Effector CD8-positive, alpha-beta T cell (primary cell): Measurements from ENCODE around the gene GALR1.
"Not testable (repeated sequence)": the region's sequence is repeated elsewhere in the genome, so short reads cannot be mapped to it uniquely, and the experiment has no call there.

Experiments
- DNase-seq: peaks from one replicate; lab custom pipeline; 2025; lab: John Stamatoyannopoulos, UW
- total RNA-seq, 4 experiments: gene quantifications; one replicate each; lab custom pipeline; 2026; lab: John Stamatoyannopoulos, UW

GALR1 gene
- total RNA-seq: 0 reads per million in 4 experiments

- DNase-seq: no peak
Measured at GRCh38 chr18:77249569-77250500, at the start of gene GALR1. TSS of gene GALR1 (plus strand) at chr18:77249848. CDS start at chr18:77250549, 701 bp downstream.

GRCh38 chr18:77201506-77201905, 48.1 kb upstream of the GALR1 start:
- DNase-seq: no peak

- DNase-seq: no peak
Measured at GRCh38 chr18:77202329-77202728, 47.3 kb upstream of the GALR1 start.

GRCh38 chr18:77203071-77203470, 46.6 kb upstream of the GALR1 start:
- no peak for DNase-seq

GRCh38 chr18:77203851-77204250, 45.8 kb upstream of the GALR1 start:
- no peak for DNase-seq

GRCh38 chr18:77205769-77206168, 43.9 kb upstream of the GALR1 start:
- no peak for DNase-seq

- DNase-seq: no peak
Measured at GRCh38 chr18:77206676-77207374, 42.8 kb upstream of the GALR1 start.

GRCh38 chr18:77207540-77207939, 42.1 kb upstream of the GALR1 start:
- peak; percentile 15 for DNase-seq

- no peak for DNase-seq
Measured at GRCh38 chr18:77208964-77209363, 40.7 kb upstream of the GALR1 start.

- no peak for DNase-seq
Measured at GRCh38 chr18:77209587-77209986, 40.1 kb upstream of the GALR1 start.

- no peak for DNase-seq
Measured at GRCh38 chr18:77210249-77210648, 39.4 kb upstream of the GALR1 start.

GRCh38 chr18:77218642-77219041, 31.0 kb upstream of the GALR1 start:
- no peak for DNase-seq

GRCh38 chr18:77220726-77221125, 28.9 kb upstream of the GALR1 start:
- no peak for DNase-seq

GRCh38 chr18:77222464-77222863, 27.2 kb upstream of the GALR1 start:
- no peak for DNase-seq

- no peak for DNase-seq
Measured at GRCh38 chr18:77223221-77223639, 26.4 kb upstream of the GALR1 start.

GRCh38 chr18:77223653-77224052, 26.0 kb upstream of the GALR1 start:
- DNase-seq: no peak

GRCh38 chr18:77230645-77231044, 19.0 kb upstream of the GALR1 start:
- no peak for DNase-seq

- DNase-seq: no peak
Measured at GRCh38 chr18:77234504-77235365, 14.9 kb upstream of the GALR1 start.

- DNase-seq: not testable (repeated sequence)
Measured at GRCh38 chr18:77239285-77239684, 10.4 kb upstream of the GALR1 start.

GRCh38 chr18:77248873-77249568, 627 bp upstream of the GALR1 start:
- no peak for DNase-seq

GRCh38 chr18:77250501-77250925, 865 bp downstream of the GALR1 start:
- DNase-seq: no peak
